ENCODE measurements around the gene BICRAL. TPM values are rescaled to one million over a fixed set of nuclear protein-coding genes. Genes with fewer than 3 reads are reported as not detected.

BICRAL gene
- total and polyA plus RNA-seq, 9 of the 15 experiments (the other 6 are each of a cell fraction or from before 2014, with no cell fraction given): 1.2 to 11.9 (median 5.6) TPM

GRCh38 chr6:42796171-42796570, 14.3 kb downstream of the BICRAL start:
- FAIRE-seq: peak; percentile 49
- DNase-seq (ENCODE audit: extremely low read depth in 1 of 4, low spot score in 3 of 4): peak in 2 of 4 experiments; percentile 29 to 49
- intact Hi-C loops (cut with micrococcal nuclease) (no loop called here), in situ Hi-C loops (cut with MboI) (no loop called here)
- peak; percentile 67 for ATAC-seq
- CTCF ChIA-PET (ENCODE audit: low intra/inter-chr PET ratio): no interaction called here
- no TSS peak for BruUV-seq (replicated peaks)
- H4K20me1 ChIP-seq (replicated peaks; ENCODE audit: control insufficient read depth, insufficient read depth, low read length): peaks cover 4% of the 10 kb centered on the region; the same call in 1 of the 2 replicates
- H3K36me3 ChIP-seq (ENCODE audit: control insufficient read depth, insufficient read depth, low read length): no peaks in the 10 kb centered on the region
- H3K27ac ChIP-seq (ENCODE audit: extremely low read depth, low read depth, low read length): no peak overlapping the region
- no peak overlapping the region for H3K4me2 ChIP-seq (ENCODE audit: insufficient read depth, low read length)
- peaks cover 4% of the 10 kb centered on the region for H3K9me1 ChIP-seq (ENCODE audit: control insufficient read depth, insufficient read depth, low read length)
- WGBS (ENCODE audit: insufficient coverage, low coverage, missing lambda C conversion rate): 41% methylated on average over 4 of the region's 4 CpGs
- H3K4me1 ChIP-seq (replicated peaks in 1 of 2; ENCODE audit: control insufficient read depth in 2 of 2, insufficient read depth in 2 of 2, low read length in 2 of 2): no peaks in the 10 kb centered on the region; a peak in 1 of 5 replicates
- H3K79me2 ChIP-seq (ENCODE audit: control insufficient read depth, insufficient read depth, low read length): no peaks in the 10 kb centered on the region
- no peaks in the 10 kb centered on the region for H3K27me3 ChIP-seq (ENCODE audit: control insufficient read depth in 2 of 2, insufficient read depth in 2 of 2, low read length in 2 of 2)
- H3K9ac ChIP-seq (ENCODE audit: insufficient read depth in 1 of 2, low read depth in 2 of 2, low read length in 2 of 2): no peak overlapping the region
- TF ChIP-seq ZBTB43 (CRISPR knock-in tag; IDR thresholded peaks at IDR 0.05) (no peak), ZNF318 (IDR thresholded peaks at IDR 0.05; ENCODE audit: borderline replicate concordance in 1 of 2, low read depth in 1 of 2) (no peak), KLF1 (tag; IDR thresholded peaks at IDR 0.05) (no peak), ZNF12 (CRISPR knock-in tag; IDR thresholded peaks at IDR 0.05) (no peak), ZNF583 (CRISPR knock-in tag; IDR thresholded peaks at IDR 0.05) (no peak), NKRF (IDR thresholded peaks at IDR 0.05; ENCODE audit: borderline replicate concordance) (no peak), PHTF2 (CRISPR knock-in tag; IDR thresholded peaks at IDR 0.05) (no peak), CBFA2T3 (IDR thresholded peaks at IDR 0.05) (peak; percentile 39)
- no peak overlapping the region for H3K4me3 ChIP-seq
- POLR2A ChIA-PET: interaction anchor here (1.6 to 2.1 kb wide), 2 partner anchors 10 to 12 kb away, joined by 4 to 7 read pairs; no protein-coding TSS in a partner anchor
- H3K9me3 ChIP-seq (replicated peaks; ENCODE audit: control insufficient read depth, insufficient read depth, low read depth, low read length): no peaks in the 10 kb centered on the region
- H2AFZ ChIP-seq (ENCODE audit: low read depth, low read length): no peak overlapping the region

Data from K562 (cell line).